Gastrocnemius medialis (tissue), 4 donors: Measurements from ENCODE around the gene PGA5.

Experiments used
- POLR2A ChIP-seq, 2 donors: fragments of 450-650 bp; IDR thresholded peaks; one replicate each; pipeline ENCODE4 v1.6.1; 2017; ENCODE audit warnings: antibody characterized with exemption in 2 of 2, mild to moderate bottlenecking in 2 of 2, moderate library complexity in 2 of 2
- TF ChIP-seq, protein P1 (sequence below), 5 experiments: fragments of 450-650 bp in 3 of 5; fragments of 200-600 bp in 2 of 5; sonication (generic) in 2 of 5; IDR thresholded peaks in 4 of 5; conservative IDR thresholded peaks in 1 of 5; 1 replicate in 4 of 5; 2 replicates in 1 of 5; pipeline ENCODE4 v1.5.1; 2016 to 2019; ENCODE audit warnings: antibody characterized with exemption in 5 of 5, mild to moderate bottlenecking in 3 of 5, moderate library complexity in 3 of 5

DNA sequence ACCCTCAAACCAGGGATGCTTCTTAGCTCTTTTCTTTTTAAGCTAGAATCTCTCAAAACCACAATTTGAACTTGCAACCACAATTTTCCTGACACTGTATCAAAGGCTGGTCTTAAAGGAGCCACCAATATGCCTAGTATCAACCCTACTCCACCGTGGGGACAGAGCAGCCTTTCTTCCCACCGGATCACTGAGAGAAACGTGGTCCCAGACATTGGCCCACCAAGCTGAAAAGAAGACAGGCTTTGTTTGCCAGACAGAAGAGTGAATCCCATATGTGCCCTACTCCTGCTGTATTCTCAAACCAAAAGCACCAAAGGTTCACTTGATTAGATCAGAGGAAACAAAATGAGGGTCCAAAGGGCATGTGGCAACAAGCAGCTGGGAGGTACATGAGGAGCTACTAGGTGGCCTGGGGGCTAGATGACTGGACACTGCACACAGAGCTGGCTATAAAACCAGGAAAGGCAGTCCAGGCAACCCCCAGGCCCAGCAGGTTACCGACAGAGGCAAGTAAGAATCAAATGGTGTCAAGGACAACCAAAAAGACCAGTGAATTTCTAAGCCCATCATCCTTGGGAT lies 57.8 kb downstream of the PGA5 start:
- TF ChIP-seq, protein P1, sequence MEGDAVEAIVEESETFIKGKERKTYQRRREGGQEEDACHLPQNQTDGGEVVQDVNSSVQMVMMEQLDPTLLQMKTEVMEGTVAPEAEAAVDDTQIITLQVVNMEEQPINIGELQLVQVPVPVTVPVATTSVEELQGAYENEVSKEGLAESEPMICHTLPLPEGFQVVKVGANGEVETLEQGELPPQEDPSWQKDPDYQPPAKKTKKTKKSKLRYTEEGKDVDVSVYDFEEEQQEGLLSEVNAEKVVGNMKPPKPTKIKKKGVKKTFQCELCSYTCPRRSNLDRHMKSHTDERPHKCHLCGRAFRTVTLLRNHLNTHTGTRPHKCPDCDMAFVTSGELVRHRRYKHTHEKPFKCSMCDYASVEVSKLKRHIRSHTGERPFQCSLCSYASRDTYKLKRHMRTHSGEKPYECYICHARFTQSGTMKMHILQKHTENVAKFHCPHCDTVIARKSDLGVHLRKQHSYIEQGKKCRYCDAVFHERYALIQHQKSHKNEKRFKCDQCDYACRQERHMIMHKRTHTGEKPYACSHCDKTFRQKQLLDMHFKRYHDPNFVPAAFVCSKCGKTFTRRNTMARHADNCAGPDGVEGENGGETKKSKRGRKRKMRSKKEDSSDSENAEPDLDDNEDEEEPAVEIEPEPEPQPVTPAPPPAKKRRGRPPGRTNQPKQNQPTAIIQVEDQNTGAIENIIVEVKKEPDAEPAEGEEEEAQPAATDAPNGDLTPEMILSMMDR (IDR thresholded peaks at IDR 0.05 in 4 of 5, conservative IDR thresholded peaks at IDR 0.05 in 1 of 5), result no peak
- no peak for TF ChIP-seq POLR2A (IDR thresholded peaks at IDR 0.05)
